Measurements from ENCODE around the gene GNG7.

Gene GNG7

DNA sequence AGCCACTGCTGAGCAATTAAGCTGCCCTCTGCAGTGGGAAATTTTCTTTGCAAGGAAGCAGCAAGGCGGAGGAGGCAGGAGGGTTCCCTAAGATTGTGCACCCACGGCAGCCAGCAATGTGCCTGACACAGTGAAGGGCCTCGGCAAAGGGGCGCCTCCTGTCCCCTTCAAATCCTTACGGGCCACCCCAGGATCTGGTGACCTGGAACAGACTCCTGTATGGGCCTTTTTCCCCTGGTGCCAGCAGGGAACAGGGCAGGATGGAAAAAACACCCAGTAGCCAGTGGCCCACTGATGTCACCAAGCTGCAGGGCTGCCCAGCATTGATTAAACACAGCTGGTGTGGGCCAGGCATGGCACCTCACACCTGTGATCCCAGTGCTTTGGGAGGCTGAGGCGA lies 86.7 kb downstream of the GNG7 start:
- H3K4me1 ChIP-seq (ENCODE audit: insufficient read depth, low read length, poor library complexity, severe bottlenecking) = peaks cover 69% of the 10 kb centered on the region
- no peak overlapping the region for H2AFZ ChIP-seq (ENCODE audit: low read length)
- H3K36me3 ChIP-seq (ENCODE audit: insufficient read depth, low read length) = no peaks in the 10 kb centered on the region
- no peaks in the 10 kb centered on the region for H3F3A ChIP-seq (ENCODE audit: low read depth)
- no peaks in the 10 kb centered on the region for H3K79me2 ChIP-seq (ENCODE audit: insufficient read depth, low read length)
- no peaks in the 10 kb centered on the region for H3K9me3 ChIP-seq (ENCODE audit: insufficient read depth, low read depth, low read length)
- no peaks in the 10 kb centered on the region for H3K27me3 ChIP-seq (ENCODE audit: insufficient read depth, low read length, poor library complexity, severe bottlenecking)
- TF ChIP-seq CTCF (conservative IDR thresholded peaks at IDR 0.05; ENCODE audit: low read length) (no peak), EZH2phosphoT487 (IDR thresholded peaks at IDR 0.05; ENCODE audit: borderline replicate concordance) (no peak)
- no peak overlapping the region for H3K4me2 ChIP-seq (ENCODE audit: low read depth, low read length, poor library complexity, severe bottlenecking)
- no peak overlapping the region for H3K9ac ChIP-seq (ENCODE audit: low read depth, low read length, poor library complexity, severe bottlenecking)
- no peaks in the 10 kb centered on the region for H3K9me2 ChIP-seq (replicated peaks; ENCODE audit: low read depth, low read length)
- H3K4me3 ChIP-seq (ENCODE audit: low read length, poor library complexity, severe bottlenecking) = no peak overlapping the region
- H4K20me1 ChIP-seq (ENCODE audit: insufficient read depth, low read length, poor library complexity, severe bottlenecking) = no peaks in the 10 kb centered on the region

DNA sequence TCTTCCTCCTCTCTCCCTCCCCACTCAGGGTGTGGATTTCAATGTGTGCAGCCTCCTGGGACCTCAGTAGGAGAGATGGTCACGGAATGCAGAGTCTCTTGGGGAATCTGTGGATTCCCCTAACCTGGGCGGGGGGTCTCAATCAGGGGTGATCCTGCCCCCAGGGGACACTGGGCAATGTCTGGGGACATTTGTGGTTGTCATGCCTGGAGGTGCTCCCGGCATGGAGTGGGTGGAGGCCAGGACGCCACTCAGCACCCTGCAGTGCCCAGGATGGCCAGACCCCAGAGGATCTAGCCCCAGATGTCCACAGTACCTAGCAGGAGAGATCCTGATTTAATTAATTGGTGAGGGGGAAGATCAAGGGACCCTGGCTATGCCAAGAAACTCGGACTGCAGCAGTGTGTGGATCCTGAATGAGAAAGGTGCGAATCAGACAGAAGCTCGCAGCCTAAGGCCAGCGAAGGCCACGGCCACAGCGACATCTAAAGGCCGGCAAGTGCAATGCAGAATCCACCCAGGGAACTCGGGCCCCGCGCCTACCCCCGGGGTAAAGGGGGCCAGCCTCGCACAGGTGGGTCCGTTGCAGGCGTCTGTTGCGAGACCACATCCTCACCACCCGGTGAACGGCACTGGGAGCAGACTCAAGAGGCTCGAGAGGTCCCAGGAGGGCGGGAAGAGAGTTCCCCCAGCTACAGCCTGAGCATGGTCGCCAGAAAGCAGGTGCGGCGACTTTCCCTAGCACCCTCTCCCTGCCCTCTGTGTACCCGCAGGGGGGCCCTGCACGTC lies 88.8 kb downstream of the GNG7 start:
- peak overlapping the region; percentile 63; the same call in 1 of the 2 replicates for H2AFZ ChIP-seq (ENCODE audit: low read length)
- no peaks in the 10 kb centered on the region for H3K36me3 ChIP-seq (ENCODE audit: insufficient read depth, low read length)
- H3K4me2 ChIP-seq (ENCODE audit: low read depth, low read length, poor library complexity, severe bottlenecking) = peak overlapping the region; percentile 55
- H3K27me3 ChIP-seq (ENCODE audit: insufficient read depth, low read length, poor library complexity, severe bottlenecking) = no peaks in the 10 kb centered on the region
- no peaks in the 10 kb centered on the region for H3K9me2 ChIP-seq (replicated peaks; ENCODE audit: low read depth, low read length)
- no peaks in the 10 kb centered on the region for H3K79me2 ChIP-seq (ENCODE audit: insufficient read depth, low read length)
- peaks cover 50% of the 10 kb centered on the region for H3K4me1 ChIP-seq (ENCODE audit: insufficient read depth, low read length, poor library complexity, severe bottlenecking)
- H3K4me3 ChIP-seq (ENCODE audit: low read length, poor library complexity, severe bottlenecking) = peak overlapping the region; percentile 42
- H3K9ac ChIP-seq (ENCODE audit: low read depth, low read length, poor library complexity, severe bottlenecking) = peak overlapping the region; percentile 59
- no peaks in the 10 kb centered on the region for H3K9me3 ChIP-seq (ENCODE audit: insufficient read depth, low read depth, low read length)
- no peaks in the 10 kb centered on the region for H3F3A ChIP-seq (ENCODE audit: low read depth)
- H4K20me1 ChIP-seq (ENCODE audit: insufficient read depth, low read length, poor library complexity, severe bottlenecking) = no peaks in the 10 kb centered on the region
- TF ChIP-seq CTCF (conservative IDR thresholded peaks at IDR 0.05; ENCODE audit: low read length) (peak; percentile 88), EZH2phosphoT487 (IDR thresholded peaks at IDR 0.05; ENCODE audit: borderline replicate concordance) (no peak)

GRCh38 chr19:2612619-2613249 lies 89.8 kb downstream of the GNG7 start:
- H3K4me1 ChIP-seq (ENCODE audit: insufficient read depth, low read length, poor library complexity, severe bottlenecking) = peaks cover 41% of the 10 kb centered on the region
- H3K4me2 ChIP-seq (ENCODE audit: low read depth, low read length, poor library complexity, severe bottlenecking) = peak overlapping the region; percentile 55
- no peaks in the 10 kb centered on the region for H3K79me2 ChIP-seq (ENCODE audit: insufficient read depth, low read length)
- H3K4me3 ChIP-seq (ENCODE audit: low read length, poor library complexity, severe bottlenecking) = no peak overlapping the region
- H4K20me1 ChIP-seq (ENCODE audit: insufficient read depth, low read length, poor library complexity, severe bottlenecking) = no peaks in the 10 kb centered on the region
- H3K9me2 ChIP-seq (replicated peaks; ENCODE audit: low read depth, low read length) = no peaks in the 10 kb centered on the region
- TF ChIP-seq CTCF (conservative IDR thresholded peaks at IDR 0.05; ENCODE audit: low read length) (no peak), EZH2phosphoT487 (IDR thresholded peaks at IDR 0.05; ENCODE audit: borderline replicate concordance) (no peak)
- peak overlapping the region; percentile 59 for H3K9ac ChIP-seq (ENCODE audit: low read depth, low read length, poor library complexity, severe bottlenecking)
- no peaks in the 10 kb centered on the region for H3K36me3 ChIP-seq (ENCODE audit: insufficient read depth, low read length)
- H3K27me3 ChIP-seq (ENCODE audit: insufficient read depth, low read length, poor library complexity, severe bottlenecking) = no peaks in the 10 kb centered on the region
- no peaks in the 10 kb centered on the region for H3F3A ChIP-seq (ENCODE audit: low read depth)
- no peaks in the 10 kb centered on the region for H3K9me3 ChIP-seq (ENCODE audit: insufficient read depth, low read depth, low read length)
- peak overlapping the region; percentile 10; the same call in 1 of the 2 replicates for H2AFZ ChIP-seq (ENCODE audit: low read length)
